Neural progenitor cell (in vitro differentiated cells): ENCODE results near the gene IL21R. TPM values are rescaled to one million over a fixed set of nuclear protein-coding genes. Genes with fewer than 3 reads are reported as not detected.

ENCODE experiments used
- DNase-seq: peaks from one replicate; pipeline ENCODE4 v3.0.0-alpha.2; 2016; ENCODE audit warnings: low spot score
- H2AFZ ChIP-seq: fragments of 200-600 bp; sonication (generic); replicated peaks from 2 replicates; pipeline ENCODE4 v1.6.1; 2016; ENCODE audit warnings: antibody characterized with exemption
- H3F3A ChIP-seq: fragments of 200-600 bp; sonication (generic); 2 replicates; pipeline ENCODE4 v1.6.1; 2016; ENCODE audit warnings: antibody characterized with exemption, low read depth
- H3K27ac ChIP-seq: fragments of 200-600 bp; sonication (generic); 2 replicates; pipeline ENCODE4 v1.5.1; 2016; ENCODE audit warnings: mild to moderate bottlenecking
- H3K27me3 ChIP-seq: fragments of 200-600 bp; sonication (generic); 2 replicates; pipeline ENCODE4 v1.6.1; 2016; ENCODE audit warnings: mild to moderate bottlenecking, moderate library complexity
- H3K36me3 ChIP-seq: fragments of 200-600 bp; sonication (generic); 2 replicates; pipeline ENCODE4 v1.5.1; 2016
- H3K4me1 ChIP-seq: fragments of 200-600 bp; sonication (generic); 2 replicates; pipeline ENCODE4 v1.6.1; 2016; ENCODE audit warnings: mixed run types
- H3K4me2 ChIP-seq: fragments of 200-600 bp; sonication (generic); 2 replicates; pipeline ENCODE4 v1.6.1; 2016
- H3K4me3 ChIP-seq: fragments of 200-600 bp; sonication (generic); 2 replicates; pipeline ENCODE4 v1.5.1; 2016
- H3K79me2 ChIP-seq: fragments of 200-600 bp; sonication (generic); 2 replicates; pipeline ENCODE4 v1.6.1; 2016; ENCODE audit warnings: low read depth
- H3K9ac ChIP-seq: fragments of 200-600 bp; sonication (generic); 2 replicates; pipeline ENCODE4 v1.6.1; 2016
- H3K9me3 ChIP-seq: fragments of 200-600 bp; sonication (generic); 2 replicates; pipeline ENCODE4 v1.5.1; 2016; ENCODE audit warnings: low read depth
- H4K20me1 ChIP-seq: fragments of 200-600 bp; sonication (generic); 2 replicates; pipeline ENCODE4 v1.6.1; 2016; ENCODE audit warnings: low read depth
- H3K27ac Mint-ChIP-seq: 3 replicates; pipeline ENCODE4 v1.8.0; 2021; ENCODE audit warnings: mixed read lengths
- H3K27me3 Mint-ChIP-seq: 2 replicates; pipeline ENCODE4 v1.8.0; 2022; ENCODE audit warnings: low read depth, mild to moderate bottlenecking, inconsistent platforms, moderate library complexity, mixed read lengths; ENCODE audit not compliant: insufficient read depth
- H3K36me3 Mint-ChIP-seq: 3 replicates; pipeline ENCODE4 v1.8.0; 2021; ENCODE audit warnings: mixed read lengths
- H3K4me1 Mint-ChIP-seq: 3 replicates; pipeline ENCODE4 v1.8.0; 2021; ENCODE audit warnings: mixed read lengths
- H3K4me3 Mint-ChIP-seq: 3 replicates; pipeline ENCODE4 v1.8.0; 2021; ENCODE audit warnings: mild to moderate bottlenecking, moderate library complexity, mixed read lengths
- H3K9me3 Mint-ChIP-seq: 3 replicates; pipeline ENCODE4 v1.8.0; 2020; ENCODE audit warnings: mixed read lengths
- CTCF ChIP-seq: fragments of 200-600 bp; sonication (generic); IDR thresholded peaks from 2 replicates; pipeline ENCODE4 v1.5.1; 2017; ENCODE audit warnings: antibody characterized with exemption, mild to moderate bottlenecking
- EZH2 ChIP-seq: fragments of 200-600 bp; sonication (generic); IDR thresholded peaks from 2 replicates; pipeline ENCODE4 v1.6.1; 2017; ENCODE audit warnings: antibody characterized with exemption, mild to moderate bottlenecking, moderate library complexity
- EZH2phosphoT487 ChIP-seq: fragments of 200-600 bp; sonication (generic); IDR thresholded peaks from 2 replicates; pipeline ENCODE4 v1.6.1; 2017; ENCODE audit warnings: antibody characterized with exemption
- total RNA-seq: library from RNA; depleted of rRNA; stranded (reverse); fragments of >200 nt; gene quantifications from 2 replicates; pipeline ENCODE4 v1.2.3, GENCODE V29; 2015; ENCODE audit warnings: low replicate concordance

IL21R gene
- total RNA-seq, 1 donor from 2014 or later = not detected

GRCh38 chr16:27486344-27486743, 84.4 kb downstream of the IL21R start:
- no peaks in the 10 kb centered on the region for H3K4me1 ChIP-seq
- Mint-ChIP-seq H3K4me3 (no peak overlapping the region), H3K27ac (no peak overlapping the region), H3K4me1 (no peaks in the 10 kb centered on the region), H3K36me3 (peaks cover 49% of the 10 kb centered on the region), H3K27me3 (no peaks in the 10 kb centered on the region), H3K9me3 (no peaks in the 10 kb centered on the region)
- no peaks in the 10 kb centered on the region for H4K20me1 ChIP-seq
- no peaks in the 10 kb centered on the region for H3K27me3 ChIP-seq
- no peak overlapping the region for H3K27ac ChIP-seq
- no peak for DNase-seq
- no peaks in the 10 kb centered on the region for H3K36me3 ChIP-seq
- H3K4me2 ChIP-seq = no peak overlapping the region
- no peak overlapping the region for H3K9ac ChIP-seq
- no peak overlapping the region for H2AFZ ChIP-seq
- H3K79me2 ChIP-seq = no peaks in the 10 kb centered on the region
- no peak overlapping the region for H3K4me3 ChIP-seq
- no peaks in the 10 kb centered on the region for H3K9me3 ChIP-seq
- H3F3A ChIP-seq = no peaks in the 10 kb centered on the region
- TF ChIP-seq CTCF (no peak), EZH2 (no peak), EZH2phosphoT487 (no peak)

- no peak overlapping the region for H3K27ac ChIP-seq
- Mint-ChIP-seq H3K27me3 (no peaks in the 10 kb centered on the region), H3K4me3 (no peak overlapping the region), H3K4me1 (no peaks in the 10 kb centered on the region), H3K9me3 (no peaks in the 10 kb centered on the region), H3K27ac (no peak overlapping the region), H3K36me3 (peaks cover 48% of the 10 kb centered on the region)
- no peaks in the 10 kb centered on the region for H3K27me3 ChIP-seq
- no peaks in the 10 kb centered on the region for H3K79me2 ChIP-seq
- no peaks in the 10 kb centered on the region for H3K4me1 ChIP-seq
- no peak overlapping the region for H3K9ac ChIP-seq
- no peaks in the 10 kb centered on the region for H3K36me3 ChIP-seq
- H4K20me1 ChIP-seq = no peaks in the 10 kb centered on the region
- H2AFZ ChIP-seq = no peak overlapping the region
- DNase-seq = no peak
- no peaks in the 10 kb centered on the region for H3K9me3 ChIP-seq
- H3K4me2 ChIP-seq = no peak overlapping the region
- H3K4me3 ChIP-seq = no peak overlapping the region
- no peak for TF ChIP-seq CTCF
- TF ChIP-seq EZH2 = no peak
- no peak for TF ChIP-seq EZH2phosphoT487
- no peaks in the 10 kb centered on the region for H3F3A ChIP-seq
These were observed 84.8 kb downstream of the IL21R start for GRCh38 chr16:27486760-27487159.

GRCh38 chr16:27489421-27489820, 87.4 kb downstream of the IL21R start:
- DNase-seq = no peak
- Histone ChIP-seq H3K4me3 (no peak overlapping the region), H4K20me1 (no peaks in the 10 kb centered on the region), H3K79me2 (no peaks in the 10 kb centered on the region), H3K4me1 (no peaks in the 10 kb centered on the region), H3K9me3 (no peaks in the 10 kb centered on the region), H3K36me3 (no peaks in the 10 kb centered on the region), H3K27ac (no peak overlapping the region), H3K27me3 (no peaks in the 10 kb centered on the region), H3K9ac (no peak overlapping the region), H3F3A (no peaks in the 10 kb centered on the region), H3K4me2 (no peak overlapping the region), H2AFZ (no peak overlapping the region)
- no peaks in the 10 kb centered on the region for H3K9me3 Mint-ChIP-seq
- peaks cover 44% of the 10 kb centered on the region for H3K36me3 Mint-ChIP-seq
- H3K27me3 Mint-ChIP-seq = peaks cover 2% of the 10 kb centered on the region
- no peak overlapping the region for H3K27ac Mint-ChIP-seq
- H3K4me3 Mint-ChIP-seq = no peak overlapping the region
- H3K4me1 Mint-ChIP-seq = no peaks in the 10 kb centered on the region
- TF ChIP-seq CTCF = no peak
- no peak for TF ChIP-seq EZH2
- TF ChIP-seq EZH2phosphoT487 = no peak
